ENCODE measurements around the gene MBD6.

DNA sequence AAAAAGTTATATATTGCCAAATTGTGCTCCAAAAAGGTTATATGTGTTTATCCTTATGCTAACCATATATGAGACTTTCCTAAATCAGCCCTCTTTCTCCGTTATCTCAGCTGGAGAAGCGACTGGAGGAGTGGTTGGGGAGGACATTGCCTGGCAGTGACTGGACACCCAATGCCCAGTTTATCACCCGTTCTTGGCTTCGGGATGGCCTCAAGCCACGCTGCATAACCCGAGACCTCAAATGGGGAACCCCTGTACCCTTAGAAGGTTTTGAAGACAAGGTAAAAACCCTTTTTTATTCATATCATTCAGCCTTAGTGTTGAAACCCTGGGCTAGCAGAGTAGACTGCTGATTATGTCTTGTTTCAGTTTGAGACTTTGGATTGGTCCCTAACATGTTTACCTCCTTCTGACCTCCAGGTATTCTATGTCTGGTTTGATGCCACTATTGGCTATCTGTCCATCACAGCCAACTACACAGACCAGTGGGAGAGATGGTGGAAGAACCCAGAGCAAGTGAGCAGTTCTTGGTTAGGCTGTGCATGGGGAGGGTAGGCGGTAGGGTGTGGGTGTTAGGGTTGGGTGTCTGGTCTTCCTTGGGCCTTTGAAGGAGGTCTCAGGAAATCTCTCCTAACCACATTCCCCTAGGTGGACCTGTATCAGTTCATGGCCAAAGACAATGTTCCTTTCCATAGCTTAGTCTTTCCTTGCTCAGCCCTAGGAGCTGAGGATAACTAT lies 10.9 kb upstream of the MBD6 start:
- no peak for TF ChIP-seq ZNF274 (IDR thresholded peaks at IDR 0.05; ENCODE audit: low read depth, low read length)
- TF ChIP-seq YY1 (IDR thresholded peaks at IDR 0.05; ENCODE audit: insufficient read depth, insufficient read length): no peak
